Gastroesophageal sphincter (tissue), 4 donors: Measurements from ENCODE around the gene PTPRN2. TPM values are rescaled to one million over a fixed set of nuclear protein-coding genes. Genes with fewer than 3 reads are reported as not detected.

Source experiments
- ATAC-seq: fragments of 150-250 bp; one replicate; pipeline ENCODE4 v1.9.1; 2016; ENCODE audit warnings: mild to moderate bottlenecking, moderate library complexity
- H3K27ac ChIP-seq, 4 donors: fragments of 200-600 bp; sonication (generic) in 3 of 4; 1 replicate in 3 of 4; 2 replicates in 1 of 4; pipeline ENCODE4 v1.5.1; 2016 to 2019
- H3K27me3 ChIP-seq: fragments of 200-600 bp; sonication (generic); one replicate; pipeline ENCODE4 v1.5.1; 2019
- H3K36me3 ChIP-seq, 2 donors: fragments of 200-600 bp; sonication (generic); one replicate each; pipeline ENCODE4 v1.5.1; 2019; ENCODE audit warnings: control low read depth in 1 of 2
- H3K4me1 ChIP-seq, 3 donors: fragments of 200-600 bp; sonication (generic); 1 replicate in 2 of 3; 2 replicates in 1 of 3; pipeline ENCODE4 v1.5.1; 2016 to 2019; ENCODE audit warnings: control low read depth in 2 of 3
- H3K4me3 ChIP-seq, 2 donors: fragments of 200-600 bp; sonication (generic); one replicate each; pipeline ENCODE4 v1.5.1; 2019; ENCODE audit warnings: mild to moderate bottlenecking in 1 of 2, moderate library complexity in 1 of 2
- H3K9me3 ChIP-seq, 3 donors: fragments of 200-600 bp; sonication (generic); one replicate each; pipeline ENCODE4 v1.5.1; 2017 to 2019; ENCODE audit warnings: control low read depth in 2 of 3
- EP300 ChIP-seq: sonication (generic); formaldehyde crosslinking; IDR thresholded peaks from one replicate; pipeline ENCODE4 v1.6.1; 2017; ENCODE audit warnings: antibody characterized with exemption, mild to moderate bottlenecking
- POLR2A ChIP-seq, 2 donors: fragments of 450-650 bp; IDR thresholded peaks; one replicate each; pipeline ENCODE4 v1.6.1; 2017; ENCODE audit warnings: antibody characterized with exemption in 2 of 2, mild to moderate bottlenecking in 2 of 2, moderate library complexity in 1 of 2
- POLR2AphosphoS5 ChIP-seq: sonication (generic); formaldehyde crosslinking; IDR thresholded peaks from one replicate; pipeline ENCODE4 v1.6.1; 2017; ENCODE audit warnings: antibody characterized with exemption
- WGBS, 2 donors: methylation state at CpG; one replicate each; pipeline ENCODE4 v1.1.5; 2018; ENCODE audit warnings: low coverage in 1 of 2; 5-methylcytosine and 5-hydroxymethylcytosine counted together
- total RNA-seq, 4 donors: library from RNA; depleted of rRNA; stranded (reverse); fragments of >200 nt; gene quantifications; one replicate each; pipeline ENCODE4 v1.1.0, GENCODE V29; 2016
- TF ChIP-seq, protein P1 (sequence below), 4 experiments: fragments of 200-600 bp in 2 of 4; fragments of 450-650 bp in 2 of 4; sonication (generic) in 1 of 4; IDR thresholded peaks; one replicate each; pipeline ENCODE4 v1.5.1; 2017 to 2019; ENCODE audit warnings: antibody characterized with exemption in 4 of 4, mild to moderate bottlenecking in 2 of 4, moderate library complexity in 2 of 4

Gene PTPRN2
- total RNA-seq, 4 donors from 2014 or later = 1.7 to 4.7 (median 3.3) TPM

DNA sequence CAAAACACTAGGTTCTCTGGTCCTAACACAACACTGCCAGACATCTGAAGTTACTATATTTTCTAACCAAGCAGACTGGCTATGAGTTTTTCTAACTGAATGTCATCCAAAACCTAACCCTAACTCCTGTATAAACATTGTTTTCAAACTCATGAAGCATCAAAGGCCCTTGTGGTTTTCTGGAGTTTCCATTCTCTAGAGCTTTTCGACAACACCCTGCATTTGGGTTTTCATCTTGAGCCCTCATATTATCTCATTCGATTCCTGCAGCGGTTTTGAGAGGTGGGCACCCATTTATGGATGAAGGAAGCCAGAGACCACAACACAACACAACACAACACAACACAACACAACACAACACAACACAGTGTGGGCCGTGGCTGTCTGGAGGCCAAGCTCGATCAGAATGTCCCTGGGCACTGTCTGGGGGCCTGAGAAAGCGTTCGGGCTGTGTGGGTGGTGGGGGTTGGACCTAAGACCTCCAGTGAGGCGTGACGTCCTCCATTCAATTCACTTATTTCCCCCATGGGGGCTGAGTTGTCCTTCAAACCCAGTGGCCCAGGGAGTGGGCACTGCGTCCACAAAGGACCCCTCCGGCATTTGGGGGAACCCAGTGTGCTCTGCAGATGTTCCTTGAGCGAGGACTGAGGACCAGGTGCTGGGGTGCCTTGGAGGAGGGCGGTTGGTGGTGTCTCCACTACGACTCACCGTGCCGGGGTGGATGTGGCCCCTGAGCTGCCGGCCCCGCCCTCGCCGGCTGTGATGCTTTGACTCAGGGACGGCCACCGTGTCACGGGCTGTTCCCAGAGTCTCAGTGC, 760.4 kb downstream of the PTPRN2 start:
- no peak overlapping the region for H3K4me3 ChIP-seq
- TF ChIP-seq, protein P1, sequence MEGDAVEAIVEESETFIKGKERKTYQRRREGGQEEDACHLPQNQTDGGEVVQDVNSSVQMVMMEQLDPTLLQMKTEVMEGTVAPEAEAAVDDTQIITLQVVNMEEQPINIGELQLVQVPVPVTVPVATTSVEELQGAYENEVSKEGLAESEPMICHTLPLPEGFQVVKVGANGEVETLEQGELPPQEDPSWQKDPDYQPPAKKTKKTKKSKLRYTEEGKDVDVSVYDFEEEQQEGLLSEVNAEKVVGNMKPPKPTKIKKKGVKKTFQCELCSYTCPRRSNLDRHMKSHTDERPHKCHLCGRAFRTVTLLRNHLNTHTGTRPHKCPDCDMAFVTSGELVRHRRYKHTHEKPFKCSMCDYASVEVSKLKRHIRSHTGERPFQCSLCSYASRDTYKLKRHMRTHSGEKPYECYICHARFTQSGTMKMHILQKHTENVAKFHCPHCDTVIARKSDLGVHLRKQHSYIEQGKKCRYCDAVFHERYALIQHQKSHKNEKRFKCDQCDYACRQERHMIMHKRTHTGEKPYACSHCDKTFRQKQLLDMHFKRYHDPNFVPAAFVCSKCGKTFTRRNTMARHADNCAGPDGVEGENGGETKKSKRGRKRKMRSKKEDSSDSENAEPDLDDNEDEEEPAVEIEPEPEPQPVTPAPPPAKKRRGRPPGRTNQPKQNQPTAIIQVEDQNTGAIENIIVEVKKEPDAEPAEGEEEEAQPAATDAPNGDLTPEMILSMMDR (IDR thresholded peaks at IDR 0.05) = no peak
- TF ChIP-seq POLR2AphosphoS5 (no peak), EP300 (no peak), POLR2A (IDR thresholded peaks at IDR 0.05) (no peak)
- no peaks in the 10 kb centered on the region for H3K36me3 ChIP-seq
- H3K4me1 ChIP-seq = no peaks in the 10 kb centered on the region
- no peak overlapping the region for H3K27ac ChIP-seq
- 60 to 72% methylated on average over 1 to 6 of the region's 23 CpGs for WGBS, 2 donors
- no peaks in the 10 kb centered on the region for H3K9me3 ChIP-seq
- H3K27me3 ChIP-seq = peaks cover 30% of the 10 kb centered on the region
- no peak for ATAC-seq

DNA sequence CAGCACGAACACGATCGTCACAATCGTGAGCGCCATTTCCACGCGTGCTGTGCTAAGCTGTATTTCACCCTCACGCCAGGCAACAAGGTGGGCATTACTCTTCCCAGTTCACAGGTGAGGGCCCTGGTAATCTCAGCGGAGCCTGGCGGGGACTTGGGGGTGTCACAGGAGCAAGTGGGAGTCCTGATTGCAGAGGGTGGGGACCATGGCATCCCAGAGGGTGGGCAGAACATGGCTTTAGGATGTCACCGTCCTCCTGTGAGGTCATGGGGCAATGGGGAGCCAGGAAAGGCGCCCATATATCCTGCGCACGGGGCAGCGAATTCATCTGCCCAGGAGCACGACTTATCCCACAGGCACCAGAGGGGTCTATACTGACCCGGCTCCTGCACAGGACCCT, 761.1 kb downstream of the PTPRN2 start:
- no peak overlapping the region for H3K4me3 ChIP-seq
- no peaks in the 10 kb centered on the region for H3K4me1 ChIP-seq
- no peak for TF ChIP-seq EP300
- TF ChIP-seq POLR2A (IDR thresholded peaks at IDR 0.05) = no peak
- no peak for TF ChIP-seq POLR2AphosphoS5
- peaks cover 30% of the 10 kb centered on the region for H3K27me3 ChIP-seq
- no peaks in the 10 kb centered on the region for H3K36me3 ChIP-seq
- no CpG with 5 or more reads among the region's 17 CpGs for WGBS, 2 donors
- no peak for ATAC-seq
- no peaks in the 10 kb centered on the region for H3K9me3 ChIP-seq
- no peak overlapping the region for H3K27ac ChIP-seq

DNA sequence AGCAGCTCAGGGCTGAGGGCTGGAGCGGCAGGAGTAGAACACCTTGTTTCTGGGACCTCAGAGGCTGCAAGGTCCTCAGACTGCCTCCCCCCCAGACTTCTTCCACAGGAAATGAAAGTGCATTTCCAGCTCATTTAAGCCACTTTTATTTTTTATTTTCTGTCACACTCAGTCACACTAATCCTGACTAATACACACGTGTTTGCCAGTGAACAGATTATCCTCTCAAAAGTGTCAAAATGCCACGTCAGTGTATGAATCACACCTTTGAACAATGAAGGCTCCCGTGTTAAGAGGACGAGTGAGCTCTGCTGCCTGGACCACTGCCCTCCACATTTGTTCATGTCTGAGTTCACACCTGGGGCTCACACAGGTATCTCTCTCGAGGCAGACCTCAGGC, 762.3 kb downstream of the PTPRN2 start:
- 20 to 63% methylated on average over 1 to 5 of the region's 6 CpGs for WGBS, 2 donors
- H3K27me3 ChIP-seq = peaks cover 30% of the 10 kb centered on the region
- H3K36me3 ChIP-seq = no peaks in the 10 kb centered on the region
- no peak for ATAC-seq
- TF ChIP-seq, protein P1 (IDR thresholded peaks at IDR 0.05) = no peak
- no peaks in the 10 kb centered on the region for H3K9me3 ChIP-seq
- H3K4me1 ChIP-seq = no peaks in the 10 kb centered on the region
- H3K27ac ChIP-seq = no peak overlapping the region
- no peak overlapping the region for H3K4me3 ChIP-seq

DNA sequence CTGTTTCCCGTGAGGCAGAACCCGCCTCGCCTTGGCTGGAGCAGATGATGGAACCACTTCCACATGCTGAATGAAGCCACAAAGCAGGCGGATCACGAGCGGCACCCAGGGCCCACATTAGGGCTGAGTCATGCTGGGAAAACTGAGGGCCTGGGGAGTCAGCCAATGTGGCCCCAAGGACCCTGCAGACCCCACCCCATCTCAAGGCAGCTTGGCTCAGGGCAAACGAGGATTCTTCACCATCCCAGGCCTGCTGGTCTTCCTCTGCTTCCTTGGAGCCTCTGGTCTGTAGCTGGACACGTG, 762.9 kb downstream of the PTPRN2 start:
- no peaks in the 10 kb centered on the region for H3K36me3 ChIP-seq
- H3K27ac ChIP-seq = no peak overlapping the region
- ATAC-seq = no peak
- no peak overlapping the region for H3K4me3 ChIP-seq
- no peaks in the 10 kb centered on the region for H3K9me3 ChIP-seq
- peaks cover 25% of the 10 kb centered on the region for H3K27me3 ChIP-seq
- TF ChIP-seq EP300 = no peak
- TF ChIP-seq POLR2A (IDR thresholded peaks at IDR 0.05) = no peak
- TF ChIP-seq POLR2AphosphoS5 = no peak
- TF ChIP-seq, protein P1 (IDR thresholded peaks at IDR 0.05) = no peak
- 91 to 93% methylated on average over 3 to 4 of the region's 8 CpGs for WGBS, 2 donors
- no peaks in the 10 kb centered on the region for H3K4me1 ChIP-seq

DNA sequence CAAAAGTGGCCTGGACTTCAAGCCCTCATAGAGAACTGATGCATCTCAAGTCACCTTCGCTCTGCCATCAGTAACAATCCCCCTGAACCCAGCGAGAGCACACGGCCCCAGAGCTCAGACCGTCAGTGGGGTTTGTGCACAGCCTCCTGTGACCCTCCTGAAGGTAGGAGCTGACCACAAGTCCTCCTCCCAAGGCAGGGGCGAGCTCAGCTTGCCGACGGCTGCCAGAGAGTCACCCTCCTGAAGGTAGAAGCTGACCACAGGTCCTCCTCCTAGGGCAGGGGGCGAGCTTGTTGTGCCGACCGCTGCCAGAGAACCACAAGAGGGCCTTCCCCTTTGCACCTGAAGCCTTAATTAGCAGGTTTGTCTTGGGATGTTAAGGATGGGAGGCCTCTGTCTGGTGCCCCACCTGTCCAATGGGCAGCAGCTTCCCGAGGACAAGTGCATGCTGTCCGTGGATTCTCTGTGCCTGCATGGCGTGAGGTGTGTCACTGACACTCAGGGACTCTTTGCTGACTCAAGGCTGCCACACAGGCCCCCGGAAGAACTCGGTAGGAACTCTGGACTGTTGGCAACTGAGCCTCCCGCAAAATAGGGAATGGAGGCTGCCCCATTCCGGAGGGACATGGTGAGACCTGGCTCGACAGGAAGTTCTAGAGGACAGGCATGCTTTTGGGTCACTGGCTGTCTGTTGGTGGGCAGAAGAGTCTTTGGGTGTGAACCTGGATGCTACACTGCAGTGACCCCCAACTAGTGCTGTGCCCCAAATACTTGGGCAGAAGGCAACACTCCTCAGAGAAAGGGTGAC, 763.4 kb downstream of the PTPRN2 start:
- ATAC-seq = no peak
- H3K36me3 ChIP-seq = no peaks in the 10 kb centered on the region
- H3K9me3 ChIP-seq = no peaks in the 10 kb centered on the region
- H3K4me1 ChIP-seq = no peaks in the 10 kb centered on the region
- H3K4me3 ChIP-seq = no peak overlapping the region
- no peak overlapping the region for H3K27ac ChIP-seq
- WGBS, 2 donors = no CpG with 5 or more reads among the region's 18 CpGs
- peaks cover 26% of the 10 kb centered on the region for H3K27me3 ChIP-seq
- TF ChIP-seq POLR2A (IDR thresholded peaks at IDR 0.05) (no peak), EP300 (no peak), POLR2AphosphoS5 (no peak)
- TF ChIP-seq, protein P1 (IDR thresholded peaks at IDR 0.05) = no peak
